Hindlimb muscle (tissue), 1 donor: ENCODE measurements around the gene KATNB1. TPM values are rescaled to one million over a fixed set of nuclear protein-coding genes. Genes with fewer than 3 reads are reported as not detected.
"Not testable (repeated sequence)": the region's sequence is repeated elsewhere in the genome, so short reads cannot be mapped to it uniquely, and the experiment has no call there.

Source experiments
- DNase-seq: peaks from one replicate; pipeline ENCODE4 v3.0.0-alpha.2; 2013
- polyA plus RNA-seq: library from polyadenylated mRNA; unstranded; fragments of 120-200 nt; gene quantifications from one replicate; pipeline ENCODE4 v1.2.1, GENCODE V29; 2013; ENCODE audit not compliant: insufficient read length

Gene KATNB1
- polyA plus RNA-seq, 1 donor: 53.8 TPM

DNA sequence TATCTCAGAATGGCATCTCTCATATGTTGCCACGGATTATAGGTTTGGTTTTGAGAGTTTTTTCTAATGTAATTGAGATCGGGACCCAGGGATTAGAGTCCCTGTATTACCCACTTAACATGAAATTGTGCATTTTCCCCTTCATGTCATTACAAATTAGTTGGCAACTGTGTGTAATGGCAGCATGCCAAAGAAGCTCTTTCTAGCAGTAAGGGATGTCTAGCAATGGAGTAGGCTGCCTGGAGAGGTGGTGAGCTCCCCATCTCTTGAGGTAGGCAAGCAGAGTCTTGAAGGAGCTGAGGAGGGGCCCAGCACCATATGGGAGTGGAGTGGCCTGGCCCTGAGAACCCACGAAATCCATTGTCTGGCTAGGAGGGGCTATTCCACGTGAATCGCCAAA lies 10.0 kb upstream of the KATNB1 start:
- no peak for DNase-seq

DNA sequence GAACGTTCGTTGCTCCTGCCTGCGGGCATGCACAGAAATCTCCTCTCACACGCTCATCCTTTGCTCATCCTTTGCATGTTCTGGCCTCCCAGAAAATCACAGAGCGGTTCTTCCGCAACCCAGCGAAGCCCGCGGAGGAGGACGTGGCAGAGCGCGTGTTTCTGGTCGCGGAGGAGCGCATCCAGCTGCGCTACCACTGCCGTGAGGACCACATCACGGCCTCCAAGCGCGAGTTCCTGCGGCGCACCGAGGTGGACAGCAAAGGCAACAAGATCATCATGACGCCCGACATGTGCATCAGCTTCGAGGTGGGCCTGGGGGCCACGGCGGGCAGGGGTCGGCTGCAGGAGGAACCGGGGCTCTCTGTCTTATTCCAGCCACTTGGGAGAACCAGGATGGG lies 9.6 kb upstream of the KATNB1 start:
- no peak for DNase-seq

DNA sequence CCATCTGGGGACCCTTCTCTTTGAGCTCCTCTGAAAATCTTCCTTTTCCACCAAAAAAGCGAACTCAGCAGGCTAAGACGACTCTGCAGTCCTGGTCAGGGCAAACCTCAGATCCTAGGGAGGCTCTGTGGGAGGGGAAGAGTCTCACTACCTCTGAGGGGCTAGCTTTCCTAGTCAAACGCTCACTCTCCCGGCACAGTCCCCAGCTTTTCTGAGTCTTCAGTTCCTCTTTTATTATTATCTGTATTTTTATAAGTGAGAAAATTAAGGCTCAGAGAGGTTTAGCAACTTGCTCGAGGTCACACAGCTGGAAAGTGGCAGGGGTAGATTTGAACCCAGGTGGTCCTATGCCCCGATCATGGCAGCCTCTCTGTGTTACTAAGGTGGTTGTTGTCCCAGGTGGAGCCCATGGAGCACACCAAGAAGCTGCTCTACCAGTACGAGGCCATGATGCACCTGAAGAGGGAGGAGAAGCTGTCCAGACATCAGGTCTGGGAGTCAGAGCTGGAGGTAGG lies 9.1 kb upstream of the KATNB1 start:
- DNase-seq: no peak

GRCh38 chr16:57727610-57728009 lies 8.0 kb upstream of the KATNB1 start:
- no peak for DNase-seq

DNA sequence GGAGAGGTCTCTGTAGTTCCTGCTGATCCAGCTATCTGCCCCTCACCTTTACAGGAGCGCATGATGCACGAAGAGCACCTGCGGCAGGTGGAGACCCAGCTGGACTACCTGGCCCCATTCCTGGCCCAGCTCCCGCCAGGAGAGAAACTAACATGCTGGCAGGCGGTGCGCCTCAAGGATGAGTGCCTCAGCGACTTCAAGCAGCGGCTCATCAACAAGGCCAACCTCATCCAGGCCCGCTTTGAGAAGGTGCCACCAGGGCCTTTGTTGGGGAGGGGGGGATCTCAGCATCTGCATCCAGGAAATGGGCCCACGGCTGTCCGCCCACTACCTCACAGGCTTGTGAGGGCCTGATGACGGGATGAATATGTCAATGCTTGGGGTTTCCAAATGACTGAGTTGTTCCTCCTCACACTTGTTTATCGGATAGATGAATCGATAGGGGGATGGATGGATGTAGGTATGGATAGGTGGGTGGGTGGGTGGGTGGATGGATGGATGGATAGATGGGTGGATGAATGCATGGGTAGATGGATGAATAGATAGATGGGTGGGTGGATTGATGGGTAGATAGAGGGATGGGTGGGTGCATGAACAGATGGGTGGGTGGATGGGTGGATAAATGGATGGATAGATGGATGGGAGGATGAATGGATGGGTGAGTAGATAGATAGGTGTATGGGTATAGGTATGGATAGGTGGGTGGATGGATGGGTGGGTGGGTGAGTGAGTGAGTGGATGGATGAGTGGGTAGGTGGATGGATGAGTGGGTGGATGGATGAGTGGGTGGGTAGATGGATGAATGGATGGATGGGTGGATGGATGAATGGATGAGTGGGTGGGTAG lies 7.0 kb upstream of the KATNB1 start:
- DNase-seq: no peak

DNA sequence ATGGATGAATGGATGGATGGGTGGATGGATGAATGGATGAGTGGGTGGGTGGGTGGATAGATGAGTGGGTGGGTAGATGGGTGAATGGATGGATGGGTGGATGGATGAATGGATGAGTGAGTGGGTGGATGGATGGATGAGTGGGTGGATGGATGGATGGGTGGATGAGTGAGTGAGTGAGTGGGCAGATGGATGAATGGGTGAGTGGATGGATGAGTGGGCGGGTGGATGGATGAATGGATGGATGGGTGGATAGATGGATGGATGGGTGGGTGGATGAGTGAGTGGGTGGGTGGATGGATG lies 6.4 kb upstream of the KATNB1 start:
- DNase-seq: no peak

DNA sequence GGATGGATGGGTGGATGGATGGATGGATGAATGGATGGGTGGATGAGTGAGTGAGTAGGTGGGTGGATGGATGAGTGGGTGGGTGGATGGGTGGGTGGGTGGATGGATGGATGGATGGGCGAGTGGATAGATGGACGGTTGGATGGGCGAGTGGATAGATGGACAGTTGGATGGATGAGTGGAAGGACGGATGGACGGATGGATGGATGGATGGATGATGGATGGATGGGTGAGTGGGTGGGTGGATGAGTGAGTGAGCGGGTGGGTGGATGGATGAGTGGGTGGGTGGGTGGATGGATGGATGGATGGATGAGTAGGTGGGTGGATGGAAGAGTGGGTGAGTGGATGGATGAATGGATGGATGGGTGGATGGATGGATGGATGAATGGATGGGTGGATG lies 5.7 kb upstream of the KATNB1 start:
- not testable (repeated sequence) for DNase-seq

DNA sequence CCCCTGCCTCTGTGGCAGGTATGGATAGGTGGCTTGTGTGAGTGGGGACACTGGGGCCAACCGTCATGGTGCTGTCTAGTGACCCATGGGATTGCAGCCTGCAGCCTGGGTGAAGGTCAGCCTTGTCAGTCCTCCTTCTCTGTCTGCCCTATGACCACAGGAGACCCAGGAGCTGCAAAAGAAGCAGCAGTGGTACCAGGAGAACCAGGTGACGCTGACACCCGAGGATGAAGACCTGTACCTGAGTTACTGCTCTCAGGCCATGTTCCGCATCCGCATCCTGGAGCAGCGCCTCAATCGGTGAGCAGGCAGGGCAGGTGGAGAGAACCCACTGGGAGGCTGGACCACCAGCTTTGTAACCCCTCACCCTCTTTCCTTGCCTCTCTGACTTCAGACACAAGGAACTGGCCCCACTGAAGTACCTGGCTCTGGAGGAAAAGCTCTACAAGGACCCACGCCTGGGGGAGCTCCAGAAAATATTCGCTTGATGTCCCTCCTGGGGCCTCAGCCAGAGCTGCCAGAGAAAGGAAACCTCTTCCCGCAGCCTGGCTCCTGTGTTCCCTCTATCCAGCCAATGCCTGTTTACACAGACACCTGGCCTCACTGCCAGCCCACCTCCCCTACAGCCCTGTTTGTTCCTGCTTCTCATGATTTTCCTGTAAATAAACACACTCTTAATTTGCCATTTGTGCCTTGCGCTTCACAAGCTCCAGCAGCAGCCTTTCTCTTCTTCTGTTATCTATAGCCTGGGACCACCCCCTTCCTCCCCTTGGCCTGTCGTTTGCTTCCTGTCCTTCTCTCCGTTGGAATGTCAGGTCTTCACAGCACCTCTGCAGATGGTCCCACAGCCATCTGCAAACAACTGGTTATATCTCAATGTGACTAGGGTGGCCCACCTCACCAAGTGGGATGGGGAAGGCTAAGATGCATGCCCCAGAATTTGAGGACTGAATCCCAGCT lies 4.5 kb upstream of the KATNB1 start:
- DNase-seq: no peak

DNA sequence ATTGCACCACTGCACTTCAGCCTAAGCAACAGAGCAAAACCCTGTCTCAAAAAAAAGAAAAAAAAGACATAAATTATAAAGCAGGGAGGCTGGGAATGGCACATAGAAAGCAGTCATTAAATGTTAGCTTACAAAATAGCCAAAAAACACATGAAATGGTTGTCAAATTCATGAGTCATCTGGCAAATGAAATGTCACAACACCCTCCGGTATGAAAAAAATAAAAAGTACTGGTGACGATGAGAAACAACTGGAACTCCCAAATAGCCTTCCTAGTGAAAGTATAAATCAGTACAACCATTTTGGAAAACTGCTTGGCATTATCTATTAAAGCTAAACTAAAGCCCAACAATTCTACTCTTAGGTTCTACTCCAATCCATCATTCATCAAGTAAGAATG lies 3.5 kb upstream of the KATNB1 start:
- DNase-seq: no peak

GRCh38 chr16:57732714-57733113 lies 2.9 kb upstream of the KATNB1 start:
- DNase-seq: no peak

GRCh38 chr16:57734308-57734924 lies 1.2 kb upstream of the KATNB1 start:
- DNase-seq: no peak

DNA sequence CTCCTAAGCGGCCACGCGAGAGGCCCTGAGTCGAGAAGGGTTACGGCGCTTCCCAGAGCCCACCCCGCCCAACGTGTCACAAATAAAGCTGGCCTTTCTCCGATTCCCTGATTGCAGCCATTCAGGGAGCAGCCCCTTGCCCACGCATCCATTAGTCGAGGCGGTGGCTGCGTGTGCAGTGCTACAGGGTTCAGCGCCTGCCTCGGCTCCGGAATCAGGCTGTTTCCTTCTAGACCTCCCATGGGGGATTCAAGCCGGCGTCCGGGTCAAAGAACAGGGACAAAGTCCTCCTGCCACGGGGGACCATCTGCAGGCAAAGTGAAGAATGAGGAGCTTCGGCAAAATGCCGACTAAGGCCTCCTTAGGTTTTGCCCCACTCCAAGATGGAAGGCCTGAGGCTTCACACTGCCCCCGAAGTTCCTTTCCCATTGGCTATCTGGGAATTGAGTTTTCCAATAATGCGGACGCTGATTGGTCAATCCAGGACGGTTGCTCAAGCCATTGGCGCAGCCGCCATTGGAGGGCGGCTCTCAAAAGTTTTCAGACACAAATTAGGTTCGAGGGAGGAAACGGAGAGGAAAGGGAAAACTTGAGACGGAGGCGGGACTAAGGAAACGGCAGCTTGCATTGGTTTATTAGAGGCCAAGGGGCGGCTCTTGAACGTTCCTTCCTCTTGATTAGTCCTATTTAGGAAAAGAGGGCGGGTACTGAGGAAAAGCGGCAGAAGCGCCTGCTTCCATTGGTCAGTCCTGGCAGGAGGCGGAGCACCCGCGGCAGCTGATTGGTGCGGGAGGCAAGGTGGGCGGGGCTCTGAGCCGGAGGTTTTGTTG lies 430 bp upstream of the KATNB1 start:
- DNase-seq: peak; percentile 99

DNA sequence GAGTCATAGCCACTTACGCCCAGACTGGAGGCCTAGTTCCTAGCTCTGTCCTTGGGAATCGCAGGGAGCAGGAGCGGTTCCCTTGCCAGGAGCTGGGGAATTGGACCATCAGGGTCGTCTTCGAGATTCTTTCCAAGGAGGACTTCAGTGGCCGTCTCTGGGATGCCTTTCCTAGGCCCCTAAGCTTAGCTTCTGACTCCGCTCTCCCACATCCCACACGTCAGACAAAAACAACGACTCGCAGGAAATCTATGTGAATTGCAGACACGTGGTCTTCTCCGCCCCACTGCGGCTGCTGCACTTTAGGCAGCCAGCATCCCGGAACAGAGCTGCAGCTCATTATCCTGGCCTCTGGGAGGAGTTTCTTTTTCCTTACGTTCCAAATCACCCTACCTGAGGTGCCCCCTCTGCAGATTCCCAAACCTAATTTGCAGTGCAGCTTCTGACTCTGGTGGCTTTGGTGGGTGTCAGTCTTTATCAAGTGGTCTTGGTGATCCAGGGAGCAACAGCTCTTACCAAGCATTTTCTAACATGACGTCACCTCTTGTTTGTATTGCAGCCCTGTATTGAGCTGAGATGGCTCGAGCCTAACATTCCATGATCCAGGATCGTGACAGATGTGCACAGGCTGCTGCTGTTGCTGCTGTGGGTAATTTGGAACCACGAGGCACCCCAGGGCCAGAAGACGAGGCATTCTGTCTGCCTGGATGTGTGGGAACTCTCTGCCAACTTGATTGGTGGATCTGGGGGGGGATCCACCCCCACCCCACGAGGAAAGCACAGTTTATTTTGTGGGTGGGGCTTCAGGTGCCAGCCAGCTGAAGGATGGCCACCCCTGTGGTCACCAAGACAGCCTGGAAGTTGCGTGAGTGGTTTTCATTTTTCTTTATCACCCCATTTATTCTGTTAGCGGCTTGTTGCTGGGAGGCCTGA lies 1.1 kb downstream of the KATNB1 start:
- peak; percentile 67 for DNase-seq

- DNase-seq: no peak
Measured at GRCh38 chr16:57738844-57739243, 3.3 kb downstream of the KATNB1 start.

GRCh38 chr16:57739756-57740422 lies 4.3 kb downstream of the KATNB1 start:
- no peak for DNase-seq

- DNase-seq: no peak
Measured at GRCh38 chr16:57740423-57741071, 5.0 kb downstream of the KATNB1 start.

DNA sequence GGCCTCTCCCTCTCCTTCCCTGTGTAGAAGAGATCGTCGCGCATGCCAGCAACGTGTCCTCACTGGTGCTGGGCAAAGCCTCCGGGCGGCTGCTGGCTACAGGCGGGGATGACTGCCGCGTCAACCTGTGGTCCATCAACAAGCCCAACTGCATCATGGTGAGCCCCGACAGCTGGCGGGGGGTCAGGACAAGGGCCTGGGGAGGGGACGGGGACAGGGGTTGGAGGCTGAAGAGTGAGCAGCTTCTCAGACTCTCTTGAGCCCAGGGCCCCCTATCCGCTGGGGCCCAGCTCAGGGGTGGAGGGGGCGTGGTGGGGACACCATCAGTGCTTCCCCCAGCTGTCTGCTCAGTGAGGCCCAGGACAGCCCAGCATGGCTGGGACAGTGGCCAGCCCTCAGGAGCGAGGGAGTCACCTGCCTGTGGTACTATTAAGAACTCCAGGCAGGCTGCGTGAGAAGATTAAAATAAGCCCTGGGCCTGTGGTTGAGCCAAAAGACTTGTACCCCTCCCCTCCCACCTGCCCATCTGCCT lies 6.2 kb downstream of the KATNB1 start:
- no peak for DNase-seq

- no peak for DNase-seq
Measured at GRCh38 chr16:57742543-57742942, 7.0 kb downstream of the KATNB1 start.

DNA sequence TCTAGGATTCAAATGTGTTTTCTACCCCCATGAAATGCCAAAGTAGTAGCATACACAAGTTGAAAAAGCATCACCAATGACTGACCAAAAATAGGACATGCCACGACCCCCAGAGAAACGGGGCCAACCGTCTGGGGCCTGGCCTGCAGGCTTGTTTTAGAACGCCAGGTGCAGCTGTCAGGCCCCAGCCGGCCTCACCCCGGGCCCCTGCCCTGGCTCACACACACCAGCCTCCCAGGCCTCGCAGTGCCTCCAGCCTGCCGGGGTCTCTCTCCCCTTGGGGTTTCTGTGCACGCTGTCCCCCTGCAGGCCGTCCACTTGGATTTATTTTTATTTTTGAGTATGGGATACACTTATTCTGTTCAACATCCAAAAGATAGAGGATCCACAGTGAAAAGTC lies 7.9 kb downstream of the KATNB1 start:
- DNase-seq: no peak
